Osteocyte (in vitro differentiated cells): ENCODE measurements around the gene CHST12. TPM values are rescaled to one million over a fixed set of nuclear protein-coding genes. Genes with fewer than 3 reads are reported as not detected.

Experiments
- DNase-seq: peaks from one replicate; pipeline ENCODE4 v3.0.0; 2021; ENCODE audit warnings: mixed read lengths; ENCODE audit not compliant: unreplicated experiment; ENCODE audit errors: extremely low spot score
- H3K27ac Mint-ChIP-seq: one replicate; pipeline ENCODE4 v1.8.0; 2021; ENCODE audit warnings: mild to moderate bottlenecking, mixed read lengths; ENCODE audit not compliant: unreplicated experiment
- H3K27me3 Mint-ChIP-seq: one replicate; pipeline ENCODE4 v1.8.0; 2021; ENCODE audit warnings: mixed read lengths; ENCODE audit not compliant: unreplicated experiment
- H3K36me3 Mint-ChIP-seq: one replicate; pipeline ENCODE4 v1.8.0; 2021; ENCODE audit warnings: mixed read lengths; ENCODE audit not compliant: unreplicated experiment
- H3K4me1 Mint-ChIP-seq: one replicate; pipeline ENCODE4 v1.8.0; 2021; ENCODE audit warnings: mixed read lengths; ENCODE audit not compliant: unreplicated experiment
- H3K4me3 Mint-ChIP-seq: one replicate; pipeline ENCODE4 v1.8.0; 2021; ENCODE audit warnings: mild to moderate bottlenecking, moderate library complexity, mixed read lengths; ENCODE audit not compliant: unreplicated experiment
- H3K9me3 Mint-ChIP-seq: one replicate; pipeline ENCODE4 v1.8.0; 2021; ENCODE audit warnings: mixed read lengths; ENCODE audit not compliant: unreplicated experiment
- total RNA-seq: library from RNA; stranded (reverse); gene quantifications from 2 replicates; pipeline ENCODE4 v1.2.1, GENCODE V29; 2021
- TF ChIP-seq, protein P1 (sequence below): fragments of 200-600 bp; sonication (generic); IDR thresholded peaks from 2 replicates; pipeline ENCODE4 v1.5.0; 2021; ENCODE audit warnings: antibody characterized with exemption, mild to moderate bottlenecking, moderate library complexity

CHST12 gene
- total RNA-seq, 1 donor from 2014 or later: 30.2 TPM

- Mint-ChIP-seq H3K36me3 (peaks cover 19% of the 10 kb centered on the region), H3K27ac (no peak overlapping the region), H3K4me1 (peaks cover 25% of the 10 kb centered on the region), H3K9me3 (no peaks in the 10 kb centered on the region), H3K4me3 (no peak overlapping the region), H3K27me3 (no peaks in the 10 kb centered on the region)
- DNase-seq: no peak
- TF ChIP-seq, protein P1, sequence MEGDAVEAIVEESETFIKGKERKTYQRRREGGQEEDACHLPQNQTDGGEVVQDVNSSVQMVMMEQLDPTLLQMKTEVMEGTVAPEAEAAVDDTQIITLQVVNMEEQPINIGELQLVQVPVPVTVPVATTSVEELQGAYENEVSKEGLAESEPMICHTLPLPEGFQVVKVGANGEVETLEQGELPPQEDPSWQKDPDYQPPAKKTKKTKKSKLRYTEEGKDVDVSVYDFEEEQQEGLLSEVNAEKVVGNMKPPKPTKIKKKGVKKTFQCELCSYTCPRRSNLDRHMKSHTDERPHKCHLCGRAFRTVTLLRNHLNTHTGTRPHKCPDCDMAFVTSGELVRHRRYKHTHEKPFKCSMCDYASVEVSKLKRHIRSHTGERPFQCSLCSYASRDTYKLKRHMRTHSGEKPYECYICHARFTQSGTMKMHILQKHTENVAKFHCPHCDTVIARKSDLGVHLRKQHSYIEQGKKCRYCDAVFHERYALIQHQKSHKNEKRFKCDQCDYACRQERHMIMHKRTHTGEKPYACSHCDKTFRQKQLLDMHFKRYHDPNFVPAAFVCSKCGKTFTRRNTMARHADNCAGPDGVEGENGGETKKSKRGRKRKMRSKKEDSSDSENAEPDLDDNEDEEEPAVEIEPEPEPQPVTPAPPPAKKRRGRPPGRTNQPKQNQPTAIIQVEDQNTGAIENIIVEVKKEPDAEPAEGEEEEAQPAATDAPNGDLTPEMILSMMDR: no peak
Measured at GRCh38 chr7:2440608-2441245, 37.3 kb downstream of the CHST12 start.

- Mint-ChIP-seq H3K4me3 (no peak overlapping the region), H3K4me1 (peaks cover 25% of the 10 kb centered on the region), H3K27me3 (no peaks in the 10 kb centered on the region), H3K27ac (no peak overlapping the region), H3K36me3 (peaks cover 12% of the 10 kb centered on the region), H3K9me3 (no peaks in the 10 kb centered on the region)
- TF ChIP-seq, protein P1: no peak
- DNase-seq: no peak
Measured at GRCh38 chr7:2441430-2442058, 38.1 kb downstream of the CHST12 start.

DNA sequence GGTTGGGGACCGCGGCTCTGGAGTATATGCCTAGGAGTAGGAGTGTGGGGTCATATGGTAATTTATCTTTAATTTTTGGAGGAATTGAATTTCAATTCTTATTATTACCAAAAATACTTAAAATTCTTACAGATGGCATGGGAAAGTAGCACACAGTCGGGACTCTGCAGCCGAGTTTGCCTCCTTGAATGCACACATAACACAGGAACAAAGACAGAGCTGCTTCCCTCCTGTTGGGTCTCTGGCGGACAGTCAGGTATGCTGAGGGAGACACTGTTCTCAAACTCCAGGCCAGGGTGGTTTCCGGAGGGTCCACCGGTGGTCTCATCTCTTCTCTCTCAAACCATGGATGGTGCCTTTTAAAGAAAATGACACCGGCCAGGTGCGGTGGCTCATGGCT is 40.1 kb downstream of the CHST12 start:
- no peak overlapping the region for H3K4me3 Mint-ChIP-seq
- H3K36me3 Mint-ChIP-seq: peaks cover 9% of the 10 kb centered on the region
- no peak for DNase-seq
- H3K27ac Mint-ChIP-seq: no peak overlapping the region
- H3K27me3 Mint-ChIP-seq: no peaks in the 10 kb centered on the region
- H3K4me1 Mint-ChIP-seq: peaks cover 12% of the 10 kb centered on the region
- TF ChIP-seq, protein P1: no peak
- no peaks in the 10 kb centered on the region for H3K9me3 Mint-ChIP-seq

GRCh38 chr7:2444476-2444875 is 41.1 kb downstream of the CHST12 start:
- TF ChIP-seq, protein P1: no peak
- H3K4me3 Mint-ChIP-seq: no peak overlapping the region
- DNase-seq: no peak
- H3K4me1 Mint-ChIP-seq: peaks cover 9% of the 10 kb centered on the region
- H3K36me3 Mint-ChIP-seq: peaks cover 4% of the 10 kb centered on the region
- H3K27ac Mint-ChIP-seq: peak overlapping the region; percentile 47
- no peaks in the 10 kb centered on the region for H3K27me3 Mint-ChIP-seq
- H3K9me3 Mint-ChIP-seq: no peaks in the 10 kb centered on the region

GRCh38 chr7:2445047-2445446 is 41.6 kb downstream of the CHST12 start:
- Mint-ChIP-seq H3K27me3 (no peaks in the 10 kb centered on the region), H3K36me3 (peaks cover 4% of the 10 kb centered on the region), H3K4me3 (no peak overlapping the region), H3K27ac (no peak overlapping the region), H3K4me1 (peaks cover 11% of the 10 kb centered on the region), H3K9me3 (no peaks in the 10 kb centered on the region)
- TF ChIP-seq, protein P1: no peak
- DNase-seq: no peak
